Activated naive CD4-positive, alpha-beta T cell treated with anti-CD3 and anti-CD28 coated beads for 36 hours (primary cell): ENCODE measurements around the gene NAXE. TPM values are rescaled to one million over a fixed set of nuclear protein-coding genes. Genes with fewer than 3 reads are reported as not detected.
A peak's percentile ranks its signal among the peaks of the same experiment; 100 is the strongest.
"Not testable (repeated sequence)": the region's sequence is repeated elsewhere in the genome, so short reads cannot be mapped to it uniquely, and the experiment has no call there.

Source experiments
- CTCF ChIA-PET: fragments of 350-600 bp; sonication (Branson Sonifier 250); formaldehyde crosslinking; loops from one replicate; lab custom pipeline; 2021; ENCODE audit warnings: antibody characterized with exemption; lab: Charles Lee
- DNase-seq: peaks from one replicate; pipeline ENCODE4 v3.0.0-alpha.2; 2020
- H3K27ac Mint-ChIP-seq: one replicate; pipeline ENCODE4 v1.8.0; 2021; ENCODE audit warnings: mild to moderate bottlenecking, mixed read lengths
- H3K27me3 Mint-ChIP-seq: one replicate; pipeline ENCODE4 v1.8.0; 2021; ENCODE audit warnings: low read depth, mixed read lengths
- H3K36me3 Mint-ChIP-seq: one replicate; pipeline ENCODE4 v1.8.0; 2021; ENCODE audit warnings: low read depth, mixed read lengths
- H3K4me1 Mint-ChIP-seq: one replicate; pipeline ENCODE4 v1.8.0; 2021; ENCODE audit warnings: low read depth, mixed read lengths
- H3K4me3 Mint-ChIP-seq: one replicate; pipeline ENCODE4 v1.8.0; 2021; ENCODE audit warnings: mild to moderate bottlenecking, moderate library complexity, mixed read lengths
- H3K9me3 Mint-ChIP-seq: one replicate; pipeline ENCODE4 v1.8.0; 2021; ENCODE audit warnings: mixed read lengths
- intact Hi-C: fragments of 100-400 bp; cut with micrococcal nuclease; formaldehyde crosslinking; loops from one replicate; pipeline ENCODE4 v1.15.1; 2023
- total RNA-seq, 2 experiments: library from RNA; stranded (reverse); gene quantifications; one replicate each; pipeline ENCODE4 v1.2.3, GENCODE V29; 2021

The NAXE gene
- total RNA-seq, 2 experiments from 2014 or later: 77.4 to 84.6 TPM

DNA sequence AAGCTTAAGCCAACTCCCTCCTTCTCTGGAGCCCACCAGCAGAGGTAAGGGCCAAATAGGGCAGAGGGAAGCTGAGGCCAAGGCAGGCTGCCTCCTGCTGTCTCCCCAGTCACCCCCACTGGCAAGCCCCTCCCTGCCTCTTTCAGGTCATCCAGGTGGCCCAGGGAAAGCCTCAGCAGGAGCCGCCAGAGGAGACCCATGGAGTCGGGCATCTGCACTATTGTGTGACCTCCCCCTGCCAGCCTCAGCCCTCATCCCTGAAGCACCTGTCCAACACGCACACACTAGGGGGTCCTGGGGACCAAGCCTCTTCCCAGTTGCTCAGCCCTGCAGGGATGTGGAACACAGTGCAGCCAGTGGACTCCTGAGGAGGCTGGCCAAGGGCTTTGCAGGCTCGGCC is 5.3 kb upstream of the NAXE start:
- no peak for DNase-seq
- no peak overlapping the region for H3K27ac Mint-ChIP-seq
- H3K36me3 Mint-ChIP-seq: peaks cover 1% of the 10 kb centered on the region
- CTCF ChIA-PET: interaction anchor here (0.7 to 2.5 kb wide), 10 partner anchors 14 to 140 kb away, joined by 3 to 12 read pairs (median 4); no protein-coding TSS in a partner anchor
- H3K4me1 Mint-ChIP-seq: peaks cover 34% of the 10 kb centered on the region
- intact Hi-C loops: no loop called here
- H3K27me3 Mint-ChIP-seq: no peaks in the 10 kb centered on the region
- H3K9me3 Mint-ChIP-seq: no peaks in the 10 kb centered on the region
- H3K4me3 Mint-ChIP-seq: no peak overlapping the region

- CTCF ChIA-PET: interaction anchor here (0.7 to 2.5 kb wide), 7 partner anchors 14 to 198 kb away, joined by 3 to 12 read pairs (median 4); no protein-coding TSS in a partner anchor
- Mint-ChIP-seq H3K27ac (no peak overlapping the region), H3K36me3 (peaks cover 1% of the 10 kb centered on the region), H3K4me3 (no peak overlapping the region), H3K27me3 (no peaks in the 10 kb centered on the region), H3K4me1 (peaks cover 31% of the 10 kb centered on the region), H3K9me3 (no peaks in the 10 kb centered on the region)
- intact Hi-C loops: no loop called here
- no peak for DNase-seq
Observed at GRCh38 chr1:156586892-156587477, 4.6 kb upstream of the NAXE start.

DNA sequence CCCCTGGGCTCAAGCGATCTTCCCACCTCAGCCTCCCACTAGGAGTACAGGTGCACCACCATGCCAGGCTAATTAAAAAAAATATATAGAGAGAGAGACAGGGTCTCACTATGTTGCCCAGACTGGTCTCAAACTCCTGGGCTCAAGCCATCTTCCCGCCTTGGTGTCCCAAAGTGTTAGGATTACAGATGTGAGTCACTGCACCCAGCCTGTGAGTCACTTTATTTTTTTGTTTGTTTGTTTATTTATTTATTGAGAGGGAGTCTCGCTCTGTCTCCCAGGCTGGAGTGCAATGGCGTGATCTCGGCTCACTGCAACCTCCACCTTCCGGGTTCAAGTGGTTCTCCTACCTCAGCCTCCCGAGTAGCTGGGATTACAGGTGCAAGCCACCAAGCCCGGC is 3.6 kb upstream of the NAXE start:
- H3K36me3 Mint-ChIP-seq, DNase-seq, intact Hi-C loops, H3K27ac Mint-ChIP-seq, H3K4me3 Mint-ChIP-seq, H3K27me3 Mint-ChIP-seq, H3K9me3 Mint-ChIP-seq: not testable (repeated sequence)
- CTCF ChIA-PET: interaction anchor here (0.8 to 1.2 kb wide), 2 partner anchors 9 to 10 kb away, joined by 4 to 5 read pairs; no protein-coding TSS in a partner anchor
- H3K4me1 Mint-ChIP-seq: peaks cover 28% of the 10 kb centered on the region

GRCh38 chr1:156589546-156589945 is 2.0 kb upstream of the NAXE start:
- Mint-ChIP-seq H3K9me3 (no peaks in the 10 kb centered on the region), H3K27me3 (no peaks in the 10 kb centered on the region), H3K4me3 (no peak overlapping the region), H3K36me3 (peaks cover 7% of the 10 kb centered on the region), H3K27ac (no peak overlapping the region), H3K4me1 (peaks cover 23% of the 10 kb centered on the region)
- intact Hi-C loops: no loop called here
- CTCF ChIA-PET: interaction anchor here (0.6 kb wide), 1 partner anchor 204 kb away, joined by 4 read pairs; no protein-coding TSS in a partner anchor
- DNase-seq: no peak

- peak overlapping the region; percentile 83 for H3K4me3 Mint-ChIP-seq
- H3K27ac Mint-ChIP-seq: peak overlapping the region; percentile 88
- H3K27me3 Mint-ChIP-seq: no peaks in the 10 kb centered on the region
- CTCF ChIA-PET: interaction anchor here (0.9 to 3.6 kb wide), 12 partner anchors 8 to 135 kb away, joined by 3 to 21 read pairs (median 4); no protein-coding TSS in a partner anchor
- H3K4me1 Mint-ChIP-seq: peaks cover 28% of the 10 kb centered on the region
- H3K9me3 Mint-ChIP-seq: no peaks in the 10 kb centered on the region
- DNase-seq: no peak
- H3K36me3 Mint-ChIP-seq: peaks cover 13% of the 10 kb centered on the region
- intact Hi-C loops: loop anchor here (1.0 kb wide), 2 partner anchors 8 to 11 kb away; partner anchors contain the start of gene GPATCH4
Observed at GRCh38 chr1:156590326-156591180, 1.0 kb upstream of the NAXE start.

- Mint-ChIP-seq H3K36me3 (peaks cover 13% of the 10 kb centered on the region), H3K27me3 (no peaks in the 10 kb centered on the region), H3K4me3 (peak overlapping the region; percentile 83), H3K4me1 (peaks cover 28% of the 10 kb centered on the region), H3K9me3 (no peaks in the 10 kb centered on the region), H3K27ac (peak overlapping the region; percentile 88)
- CTCF ChIA-PET: interaction anchor here (0.9 to 3.6 kb wide), 13 partner anchors 9 to 135 kb away, joined by 3 to 21 read pairs (median 4); no protein-coding TSS in a partner anchor
- intact Hi-C loops: loop anchor here (1.0 kb wide), 2 partner anchors 9 to 10 kb away; partner anchors contain the start of gene GPATCH4
- peak; percentile 19 for DNase-seq
Observed at GRCh38 chr1:156591181-156591431, 470 bp upstream of the NAXE start.

GRCh38 chr1:156592158-156592909 is 758 bp downstream of the NAXE start:
- peak overlapping the region; percentile 69 for H3K27ac Mint-ChIP-seq
- peaks cover 18% of the 10 kb centered on the region for H3K36me3 Mint-ChIP-seq
- H3K27me3 Mint-ChIP-seq: no peaks in the 10 kb centered on the region
- CTCF ChIA-PET: interaction anchor here (1.1 to 3.6 kb wide), 7 partner anchors 10 to 112 kb away, joined by 3 to 21 read pairs (median 5); no protein-coding TSS in a partner anchor
- DNase-seq: no peak
- intact Hi-C loops: no loop called here
- H3K4me3 Mint-ChIP-seq: peak overlapping the region; percentile 83
- H3K9me3 Mint-ChIP-seq: no peaks in the 10 kb centered on the region
- H3K4me1 Mint-ChIP-seq: peaks cover 30% of the 10 kb centered on the region

- Mint-ChIP-seq H3K27me3 (no peaks in the 10 kb centered on the region), H3K4me3 (peak overlapping the region; percentile 83), H3K9me3 (no peaks in the 10 kb centered on the region), H3K36me3 (peaks cover 20% of the 10 kb centered on the region), H3K4me1 (peaks cover 32% of the 10 kb centered on the region), H3K27ac (peak overlapping the region; percentile 69)
- intact Hi-C loops: no loop called here
- no peak for DNase-seq
- CTCF ChIA-PET: interaction anchor here (1.0 to 3.6 kb wide), 7 partner anchors 9 to 112 kb away, joined by 3 to 21 read pairs (median 4); no protein-coding TSS in a partner anchor
Observed at GRCh38 chr1:156592910-156593660, 1.5 kb downstream of the NAXE start.

DNA sequence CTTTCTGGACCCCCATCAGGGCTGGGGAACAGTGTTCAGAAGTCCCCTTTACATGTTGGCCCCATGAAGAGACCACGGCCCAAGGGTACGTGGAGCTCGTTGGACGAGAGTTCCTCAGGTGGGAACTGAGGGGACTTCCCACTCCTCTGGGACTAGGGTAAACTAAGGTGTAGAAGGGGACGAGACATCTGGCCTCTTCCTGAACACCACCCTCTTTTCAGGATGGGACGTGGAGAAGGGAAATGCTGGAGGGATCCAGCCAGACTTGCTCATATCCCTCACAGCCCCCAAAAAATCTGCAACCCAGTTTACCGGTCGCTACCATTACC is 2.0 kb downstream of the NAXE start:
- H3K27ac Mint-ChIP-seq: no peak overlapping the region
- H3K9me3 Mint-ChIP-seq: no peaks in the 10 kb centered on the region
- CTCF ChIA-PET: interaction anchor here (1.0 to 3.6 kb wide), 5 partner anchors 10 to 113 kb away, joined by 3 to 21 read pairs (median 4); no protein-coding TSS in a partner anchor
- no peak for DNase-seq
- peaks cover 25% of the 10 kb centered on the region for H3K36me3 Mint-ChIP-seq
- peaks cover 37% of the 10 kb centered on the region for H3K4me1 Mint-ChIP-seq
- no peak overlapping the region for H3K4me3 Mint-ChIP-seq
- no peaks in the 10 kb centered on the region for H3K27me3 Mint-ChIP-seq
- intact Hi-C loops: no loop called here

GRCh38 chr1:156594190-156594589 is 2.6 kb downstream of the NAXE start:
- Mint-ChIP-seq H3K4me3 (no peak overlapping the region), H3K27ac (peak overlapping the region; percentile 16), H3K4me1 (peaks cover 43% of the 10 kb centered on the region), H3K27me3 (no peaks in the 10 kb centered on the region), H3K9me3 (no peaks in the 10 kb centered on the region), H3K36me3 (peaks cover 30% of the 10 kb centered on the region)
- CTCF ChIA-PET: interaction anchor here (0.5 to 3.6 kb wide), 10 partner anchors 9 to 148 kb away, joined by 3 to 21 read pairs (median 4); no protein-coding TSS in a partner anchor
- intact Hi-C loops: no loop called here
- no peak for DNase-seq

GRCh38 chr1:156595016-156595415 is 3.4 kb downstream of the NAXE start:
- no peak overlapping the region for H3K4me3 Mint-ChIP-seq
- H3K9me3 Mint-ChIP-seq: no peaks in the 10 kb centered on the region
- H3K27me3 Mint-ChIP-seq: no peaks in the 10 kb centered on the region
- CTCF ChIA-PET: interaction anchor here (1.0 to 2.5 kb wide), 4 partner anchors 10 to 149 kb away, joined by 3 to 7 read pairs (median 5); no protein-coding TSS in a partner anchor
- no peak for DNase-seq
- H3K36me3 Mint-ChIP-seq: peaks cover 32% of the 10 kb centered on the region
- intact Hi-C loops: no loop called here
- peak overlapping the region; percentile 3 for H3K27ac Mint-ChIP-seq
- H3K4me1 Mint-ChIP-seq: peaks cover 50% of the 10 kb centered on the region
